GM23338 (cell line): ENCODE results near the gene XXYLT1. TPM values are rescaled to one million over a fixed set of nuclear protein-coding genes. Genes with fewer than 3 reads are reported as not detected.

Experiments
- ATAC-seq: fragments of 200-7000 bp; cut with Tn5 transposase; 3 replicates; pipeline ENCODE4 v1.9.1; 2020
- DNase-seq: peaks from one replicate; pipeline ENCODE4 v3.0.0-alpha.2; 2015; ENCODE audit warnings: low spot score
- H2AFZ ChIP-seq: fragments of 200-600 bp; sonication (generic); 2 replicates; pipeline ENCODE4 v1.8.0; 2016; ENCODE audit warnings: antibody characterized with exemption, mild to moderate bottlenecking, moderate library complexity
- H3F3A ChIP-seq: fragments of 200-600 bp; sonication (generic); replicated peaks from 2 replicates; pipeline ENCODE4 v1.8.0; 2017; ENCODE audit warnings: antibody characterized with exemption, mixed run types, low read depth
- H3K27ac ChIP-seq: fragments of 200-600 bp; sonication (generic); 2 replicates; pipeline ENCODE4 v1.6.1; 2016; ENCODE audit warnings: low read depth
- H3K27me3 ChIP-seq: fragments of 200-600 bp; sonication (generic); 2 replicates; pipeline ENCODE4 v1.8.0; 2016; ENCODE audit warnings: mild to moderate bottlenecking, mixed run types, moderate library complexity; ENCODE audit not compliant: insufficient read depth
- H3K36me3 ChIP-seq: fragments of 200-600 bp; sonication (generic); 2 replicates; pipeline ENCODE4 v1.8.0; 2016; ENCODE audit warnings: mild to moderate bottlenecking; ENCODE audit not compliant: insufficient read depth
- H3K4me1 ChIP-seq: fragments of 200-600 bp; sonication (generic); 2 replicates; pipeline ENCODE4 v1.8.0; 2016; ENCODE audit warnings: mild to moderate bottlenecking, moderate library complexity; ENCODE audit not compliant: insufficient read depth
- H3K4me2 ChIP-seq: fragments of 200-600 bp; sonication (generic); 2 replicates; pipeline ENCODE4 v1.7.1; 2017; ENCODE audit warnings: mixed run types
- H3K4me3 ChIP-seq: fragments of 200-600 bp; sonication (generic); 2 replicates; pipeline ENCODE4 v1.6.1; 2016; ENCODE audit warnings: mixed run types
- H3K79me2 ChIP-seq: fragments of 200-600 bp; sonication (generic); replicated peaks from 2 replicates; pipeline ENCODE4 v1.8.0; 2017; ENCODE audit warnings: mild to moderate bottlenecking; ENCODE audit not compliant: insufficient read depth
- H3K9me2 ChIP-seq: fragments of 200-600 bp; sonication (generic); 2 replicates; pipeline ENCODE4 v1.8.0; 2017; ENCODE audit not compliant: insufficient read depth
- H4K20me1 ChIP-seq: fragments of 200-600 bp; sonication (generic); replicated peaks from 2 replicates; pipeline ENCODE4 v1.8.0; 2017; ENCODE audit warnings: mild to moderate bottlenecking; ENCODE audit not compliant: insufficient read depth
- H3K27ac Mint-ChIP-seq: 2 replicates; pipeline ENCODE4 v1.8.0; 2020; ENCODE audit warnings: inconsistent platforms, mild to moderate bottlenecking, moderate library complexity, mixed read lengths
- H3K27me3 Mint-ChIP-seq: 3 replicates; pipeline ENCODE4 v1.8.0; 2022; ENCODE audit warnings: low read depth, mild to moderate bottlenecking, moderate library complexity, mixed read lengths, inconsistent platforms; ENCODE audit not compliant: insufficient read depth, poor library complexity
- H3K36me3 Mint-ChIP-seq: 3 replicates; pipeline ENCODE4 v1.8.0; 2021; ENCODE audit warnings: low read depth, mild to moderate bottlenecking, inconsistent platforms, moderate library complexity, mixed read lengths
- H3K4me1 Mint-ChIP-seq: 3 replicates; pipeline ENCODE4 v1.8.0; 2020; ENCODE audit warnings: mild to moderate bottlenecking, inconsistent platforms, mixed read lengths
- H3K4me3 Mint-ChIP-seq: 3 replicates; pipeline ENCODE4 v1.8.0; 2021; ENCODE audit warnings: moderate library complexity, mild to moderate bottlenecking, inconsistent platforms, mixed read lengths
- H3K9me3 Mint-ChIP-seq: 3 replicates; pipeline ENCODE4 v1.8.0; 2020; ENCODE audit warnings: moderate library complexity, mild to moderate bottlenecking, inconsistent platforms, mixed read lengths
- CREB1 ChIP-seq: fragments of 250-450 bp; sonication (Bioruptor Pico); IDR thresholded peaks from 2 replicates; pipeline ENCODE4 v1.5.0; 2020; ENCODE audit warnings: low read depth, mild to moderate bottlenecking, moderate library complexity
- EZH2 ChIP-seq: fragments of 200-600 bp; sonication (generic); IDR thresholded peaks from one replicate; pipeline ENCODE4 v1.8.0; 2017; ENCODE audit warnings: antibody characterized with exemption, mild to moderate bottlenecking, low read depth; ENCODE audit not compliant: unreplicated experiment
- EZH2phosphoT487 ChIP-seq: fragments of 200-600 bp; sonication (generic); IDR thresholded peaks from one replicate; pipeline ENCODE4 v1.8.1; 2018; ENCODE audit warnings: antibody characterized with exemption; ENCODE audit not compliant: unreplicated experiment
- JUNB ChIP-seq: IDR thresholded peaks from one replicate; pipeline ENCODE4 v1.6.1; 2016; ENCODE audit warnings: antibody characterized with exemption; ENCODE audit not compliant: unreplicated experiment
- NANOG ChIP-seq: IDR thresholded peaks from 2 replicates; pipeline ENCODE4 v1.6.1; 2016; ENCODE audit warnings: antibody characterized with exemption, borderline replicate concordance
- POLR2AphosphoS5 ChIP-seq: IDR thresholded peaks from 2 replicates; pipeline ENCODE4 v1.6.1; 2016; ENCODE audit warnings: antibody characterized with exemption, low read depth
- STAT1 ChIP-seq: IDR thresholded peaks from one replicate; pipeline ENCODE4 v1.6.1; 2016; ENCODE audit warnings: antibody characterized with exemption; ENCODE audit not compliant: unreplicated experiment
- ZNF114 ChIP-seq: fragments of 250-450 bp; sonication (Bioruptor Pico); IDR thresholded peaks from 2 replicates; pipeline ENCODE4 v1.5.0; 2020; ENCODE audit warnings: mild to moderate bottlenecking, moderate library complexity
- ZNF331 ChIP-seq: fragments of 250-450 bp; sonication (Bioruptor Pico); IDR thresholded peaks from 2 replicates; pipeline ENCODE4 v1.5.0; 2020; ENCODE audit warnings: low read depth, mild to moderate bottlenecking, moderate library complexity
- polyA plus RNA-seq: library from polyadenylated mRNA; unstranded; fragments of >200 nt; fragmentation: Nextera tagmentation; extraction: Ambion mirVana; gene quantifications from 2 replicates; pipeline ENCODE4 v1.2.1, GENCODE V29; 2016
- total RNA-seq: library from RNA; depleted of rRNA; stranded (reverse); fragments of >200 nt; shearing (Covaris generic); gene quantifications from 2 replicates; pipeline ENCODE4 v1.2.3, GENCODE V29; 2014
- TF ChIP-seq, protein P1 (sequence below): IDR thresholded peaks from one replicate; pipeline ENCODE4 v1.6.1; 2018; ENCODE audit warnings: antibody characterized with exemption; ENCODE audit not compliant: unreplicated experiment
- TF ChIP-seq, protein P2 (sequence below), 2 experiments: fragments of 200-600 bp in 1 of 2; sonication (generic) in 1 of 2; conservative IDR thresholded peaks; 2 replicates each; pipeline versions ENCODE4 v1.5.1 to v1.6.1; 2016 to 2017; ENCODE audit warnings: antibody characterized with exemption in 2 of 2, low read depth in 2 of 2, mild to moderate bottlenecking in 2 of 2, moderate library complexity in 1 of 2
- TF ChIP-seq, protein P3 (sequence below): fragments of 250-450 bp; sonication (Bioruptor Pico); IDR thresholded peaks from 2 replicates; pipeline ENCODE4 v1.5.0; 2020; ENCODE audit warnings: mild to moderate bottlenecking, moderate library complexity
- TF ChIP-seq, protein P4 (sequence below): IDR thresholded peaks from 2 replicates; pipeline ENCODE4 v1.6.1; 2016; ENCODE audit warnings: antibody characterized with exemption

XXYLT1 gene
- total and polyA plus RNA-seq, 2 experiments from 2014 or later: 13.5 to 34.8 TPM

DNA sequence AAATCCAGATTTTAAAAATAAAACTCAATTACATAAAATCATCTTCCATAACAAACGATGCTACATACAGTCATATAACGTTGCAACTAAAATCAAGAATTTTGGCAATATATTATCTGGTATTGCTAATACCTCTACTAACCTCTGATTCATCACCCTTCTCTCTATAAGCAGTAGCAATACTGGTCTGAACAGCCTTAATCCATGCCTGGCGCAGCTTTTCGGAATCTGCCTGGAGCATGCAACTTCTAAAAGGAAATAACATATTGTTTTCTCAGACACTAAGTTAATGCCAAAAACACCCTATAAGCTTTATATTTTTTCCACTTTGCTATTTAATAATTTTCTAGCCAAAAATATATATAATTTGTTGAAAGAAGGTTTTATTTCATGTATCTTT lies 35.4 kb upstream of the XXYLT1 start:
- no peak for DNase-seq
- no peak overlapping the region for H3K27ac Mint-ChIP-seq

More for the DNA sequence above, 35.4 kb upstream of the XXYLT1 start:
- Mint-ChIP-seq H3K4me1 (no peaks in the 10 kb centered on the region), H3K4me3 (no peak overlapping the region), H3K9me3 (no peaks in the 10 kb centered on the region), H3K36me3 (peaks cover 3% of the 10 kb centered on the region), H3K27me3 (no peaks in the 10 kb centered on the region)
- H3K79me2 ChIP-seq: no peaks in the 10 kb centered on the region
- H2AFZ ChIP-seq: no peak overlapping the region
- H4K20me1 ChIP-seq: no peaks in the 10 kb centered on the region
- no peak overlapping the region for H3K4me2 ChIP-seq
- no peaks in the 10 kb centered on the region for H3K36me3 ChIP-seq
- no peaks in the 10 kb centered on the region for H3K4me1 ChIP-seq
- H3K27me3 ChIP-seq: no peaks in the 10 kb centered on the region
- TF ChIP-seq NANOG (no peak), POLR2AphosphoS5 (no peak), CREB1 (CRISPR knock-in tag) (no peak), ZNF331 (CRISPR knock-in tag) (no peak), JUNB (no peak), EZH2 (no peak), EZH2phosphoT487 (no peak), STAT1 (no peak), ZNF114 (no peak)
- TF ChIP-seq, protein P1, sequence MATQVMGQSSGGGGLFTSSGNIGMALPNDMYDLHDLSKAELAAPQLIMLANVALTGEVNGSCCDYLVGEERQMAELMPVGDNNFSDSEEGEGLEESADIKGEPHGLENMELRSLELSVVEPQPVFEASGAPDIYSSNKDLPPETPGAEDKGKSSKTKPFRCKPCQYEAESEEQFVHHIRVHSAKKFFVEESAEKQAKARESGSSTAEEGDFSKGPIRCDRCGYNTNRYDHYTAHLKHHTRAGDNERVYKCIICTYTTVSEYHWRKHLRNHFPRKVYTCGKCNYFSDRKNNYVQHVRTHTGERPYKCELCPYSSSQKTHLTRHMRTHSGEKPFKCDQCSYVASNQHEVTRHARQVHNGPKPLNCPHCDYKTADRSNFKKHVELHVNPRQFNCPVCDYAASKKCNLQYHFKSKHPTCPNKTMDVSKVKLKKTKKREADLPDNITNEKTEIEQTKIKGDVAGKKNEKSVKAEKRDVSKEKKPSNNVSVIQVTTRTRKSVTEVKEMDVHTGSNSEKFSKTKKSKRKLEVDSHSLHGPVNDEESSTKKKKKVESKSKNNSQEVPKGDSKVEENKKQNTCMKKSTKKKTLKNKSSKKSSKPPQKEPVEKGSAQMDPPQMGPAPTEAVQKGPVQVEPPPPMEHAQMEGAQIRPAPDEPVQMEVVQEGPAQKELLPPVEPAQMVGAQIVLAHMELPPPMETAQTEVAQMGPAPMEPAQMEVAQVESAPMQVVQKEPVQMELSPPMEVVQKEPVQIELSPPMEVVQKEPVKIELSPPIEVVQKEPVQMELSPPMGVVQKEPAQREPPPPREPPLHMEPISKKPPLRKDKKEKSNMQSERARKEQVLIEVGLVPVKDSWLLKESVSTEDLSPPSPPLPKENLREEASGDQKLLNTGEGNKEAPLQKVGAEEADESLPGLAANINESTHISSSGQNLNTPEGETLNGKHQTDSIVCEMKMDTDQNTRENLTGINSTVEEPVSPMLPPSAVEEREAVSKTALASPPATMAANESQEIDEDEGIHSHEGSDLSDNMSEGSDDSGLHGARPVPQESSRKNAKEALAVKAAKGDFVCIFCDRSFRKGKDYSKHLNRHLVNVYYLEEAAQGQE: no peak
- TF ChIP-seq, protein P2, sequence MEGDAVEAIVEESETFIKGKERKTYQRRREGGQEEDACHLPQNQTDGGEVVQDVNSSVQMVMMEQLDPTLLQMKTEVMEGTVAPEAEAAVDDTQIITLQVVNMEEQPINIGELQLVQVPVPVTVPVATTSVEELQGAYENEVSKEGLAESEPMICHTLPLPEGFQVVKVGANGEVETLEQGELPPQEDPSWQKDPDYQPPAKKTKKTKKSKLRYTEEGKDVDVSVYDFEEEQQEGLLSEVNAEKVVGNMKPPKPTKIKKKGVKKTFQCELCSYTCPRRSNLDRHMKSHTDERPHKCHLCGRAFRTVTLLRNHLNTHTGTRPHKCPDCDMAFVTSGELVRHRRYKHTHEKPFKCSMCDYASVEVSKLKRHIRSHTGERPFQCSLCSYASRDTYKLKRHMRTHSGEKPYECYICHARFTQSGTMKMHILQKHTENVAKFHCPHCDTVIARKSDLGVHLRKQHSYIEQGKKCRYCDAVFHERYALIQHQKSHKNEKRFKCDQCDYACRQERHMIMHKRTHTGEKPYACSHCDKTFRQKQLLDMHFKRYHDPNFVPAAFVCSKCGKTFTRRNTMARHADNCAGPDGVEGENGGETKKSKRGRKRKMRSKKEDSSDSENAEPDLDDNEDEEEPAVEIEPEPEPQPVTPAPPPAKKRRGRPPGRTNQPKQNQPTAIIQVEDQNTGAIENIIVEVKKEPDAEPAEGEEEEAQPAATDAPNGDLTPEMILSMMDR (conservative IDR thresholded peaks at IDR 0.05; ENCODE audit: low read depth in 2 of 2): no peak
- TF ChIP-seq, protein P3, sequence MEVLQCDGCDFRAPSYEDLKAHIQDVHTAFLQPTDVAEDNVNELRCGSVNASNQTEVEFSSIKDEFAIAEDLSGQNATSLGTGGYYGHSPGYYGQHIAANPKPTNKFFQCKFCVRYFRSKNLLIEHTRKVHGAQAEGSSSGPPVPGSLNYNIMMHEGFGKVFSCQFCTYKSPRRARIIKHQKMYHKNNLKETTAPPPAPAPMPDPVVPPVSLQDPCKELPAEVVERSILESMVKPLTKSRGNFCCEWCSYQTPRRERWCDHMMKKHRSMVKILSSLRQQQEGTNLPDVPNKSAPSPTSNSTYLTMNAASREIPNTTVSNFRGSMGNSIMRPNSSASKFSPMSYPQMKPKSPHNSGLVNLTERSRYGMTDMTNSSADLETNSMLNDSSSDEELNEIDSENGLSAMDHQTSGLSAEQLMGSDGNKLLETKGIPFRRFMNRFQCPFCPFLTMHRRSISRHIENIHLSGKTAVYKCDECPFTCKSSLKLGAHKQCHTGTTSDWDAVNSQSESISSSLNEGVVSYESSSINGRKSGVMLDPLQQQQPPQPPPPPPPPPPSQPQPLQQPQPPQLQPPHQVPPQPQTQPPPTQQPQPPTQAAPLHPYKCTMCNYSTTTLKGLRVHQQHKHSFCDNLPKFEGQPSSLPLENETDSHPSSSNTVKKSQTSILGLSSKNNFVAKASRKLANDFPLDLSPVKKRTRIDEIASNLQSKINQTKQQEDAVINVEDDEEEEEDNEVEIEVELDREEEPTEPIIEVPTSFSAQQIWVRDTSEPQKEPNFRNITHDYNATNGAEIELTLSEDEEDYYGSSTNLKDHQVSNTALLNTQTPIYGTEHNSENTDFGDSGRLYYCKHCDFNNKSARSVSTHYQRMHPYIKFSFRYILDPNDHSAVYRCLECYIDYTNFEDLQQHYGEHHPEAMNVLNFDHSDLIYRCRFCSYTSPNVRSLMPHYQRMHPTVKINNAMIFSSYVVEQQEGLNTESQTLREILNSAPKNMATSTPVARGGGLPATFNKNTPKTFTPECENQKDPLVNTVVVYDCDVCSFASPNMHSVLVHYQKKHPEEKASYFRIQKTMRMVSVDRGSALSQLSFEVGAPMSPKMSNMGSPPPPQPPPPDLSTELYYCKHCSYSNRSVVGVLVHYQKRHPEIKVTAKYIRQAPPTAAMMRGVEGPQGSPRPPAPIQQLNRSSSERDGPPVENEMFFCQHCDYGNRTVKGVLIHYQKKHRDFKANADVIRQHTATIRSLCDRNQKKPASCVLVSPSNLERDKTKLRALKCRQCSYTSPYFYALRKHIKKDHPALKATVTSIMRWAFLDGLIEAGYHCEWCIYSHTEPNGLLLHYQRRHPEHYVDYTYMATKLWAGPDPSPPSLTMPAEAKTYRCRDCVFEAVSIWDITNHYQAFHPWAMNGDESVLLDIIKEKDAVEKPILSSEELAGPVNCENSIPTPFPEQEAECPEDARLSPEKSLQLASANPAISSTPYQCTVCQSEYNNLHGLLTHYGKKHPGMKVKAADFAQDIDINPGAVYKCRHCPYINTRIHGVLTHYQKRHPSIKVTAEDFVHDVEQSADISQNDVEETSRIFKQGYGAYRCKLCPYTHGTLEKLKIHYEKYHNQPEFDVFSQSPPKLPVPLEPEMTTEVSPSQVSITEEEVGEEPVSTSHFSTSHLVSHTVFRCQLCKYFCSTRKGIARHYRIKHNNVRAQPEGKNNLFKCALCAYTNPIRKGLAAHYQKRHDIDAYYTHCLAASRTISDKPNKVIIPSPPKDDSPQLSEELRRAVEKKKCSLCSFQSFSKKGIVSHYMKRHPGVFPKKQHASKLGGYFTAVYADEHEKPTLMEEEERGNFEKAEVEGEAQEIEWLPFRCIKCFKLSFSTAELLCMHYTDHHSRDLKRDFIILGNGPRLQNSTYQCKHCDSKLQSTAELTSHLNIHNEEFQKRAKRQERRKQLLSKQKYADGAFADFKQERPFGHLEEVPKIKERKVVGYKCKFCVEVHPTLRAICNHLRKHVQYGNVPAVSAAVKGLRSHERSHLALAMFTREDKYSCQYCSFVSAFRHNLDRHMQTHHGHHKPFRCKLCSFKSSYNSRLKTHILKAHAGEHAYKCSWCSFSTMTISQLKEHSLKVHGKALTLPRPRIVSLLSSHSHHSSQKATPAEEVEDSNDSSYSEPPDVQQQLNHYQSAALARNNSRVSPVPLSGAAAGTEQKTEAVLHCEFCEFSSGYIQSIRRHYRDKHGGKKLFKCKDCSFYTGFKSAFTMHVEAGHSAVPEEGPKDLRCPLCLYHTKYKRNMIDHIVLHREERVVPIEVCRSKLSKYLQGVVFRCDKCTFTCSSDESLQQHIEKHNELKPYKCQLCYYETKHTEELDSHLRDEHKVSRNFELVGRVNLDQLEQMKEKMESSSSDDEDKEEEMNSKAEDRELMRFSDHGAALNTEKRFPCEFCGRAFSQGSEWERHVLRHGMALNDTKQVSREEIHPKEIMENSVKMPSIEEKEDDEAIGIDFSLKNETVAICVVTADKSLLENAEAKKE (CRISPR knock-in tag): no peak
- TF ChIP-seq, protein P4, sequence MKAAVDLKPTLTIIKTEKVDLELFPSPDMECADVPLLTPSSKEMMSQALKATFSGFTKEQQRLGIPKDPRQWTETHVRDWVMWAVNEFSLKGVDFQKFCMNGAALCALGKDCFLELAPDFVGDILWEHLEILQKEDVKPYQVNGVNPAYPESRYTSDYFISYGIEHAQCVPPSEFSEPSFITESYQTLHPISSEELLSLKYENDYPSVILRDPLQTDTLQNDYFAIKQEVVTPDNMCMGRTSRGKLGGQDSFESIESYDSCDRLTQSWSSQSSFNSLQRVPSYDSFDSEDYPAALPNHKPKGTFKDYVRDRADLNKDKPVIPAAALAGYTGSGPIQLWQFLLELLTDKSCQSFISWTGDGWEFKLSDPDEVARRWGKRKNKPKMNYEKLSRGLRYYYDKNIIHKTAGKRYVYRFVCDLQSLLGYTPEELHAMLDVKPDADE: no peak
- H3K9me2 ChIP-seq: no peaks in the 10 kb centered on the region
- no peak for ATAC-seq
- H3K4me3 ChIP-seq: no peak overlapping the region
- H3F3A ChIP-seq: no peaks in the 10 kb centered on the region
- no peak overlapping the region for H3K27ac ChIP-seq
